Measurements from ENCODE around the gene HOXB4. TPM values are rescaled to one million over a fixed set of nuclear protein-coding genes. Genes with fewer than 3 reads are reported as not detected.

The HOXB4 gene
- total RNA-seq, 4 donors from 2014 or later: 1.8 to 6.6 (median 5.1) TPM

DNA sequence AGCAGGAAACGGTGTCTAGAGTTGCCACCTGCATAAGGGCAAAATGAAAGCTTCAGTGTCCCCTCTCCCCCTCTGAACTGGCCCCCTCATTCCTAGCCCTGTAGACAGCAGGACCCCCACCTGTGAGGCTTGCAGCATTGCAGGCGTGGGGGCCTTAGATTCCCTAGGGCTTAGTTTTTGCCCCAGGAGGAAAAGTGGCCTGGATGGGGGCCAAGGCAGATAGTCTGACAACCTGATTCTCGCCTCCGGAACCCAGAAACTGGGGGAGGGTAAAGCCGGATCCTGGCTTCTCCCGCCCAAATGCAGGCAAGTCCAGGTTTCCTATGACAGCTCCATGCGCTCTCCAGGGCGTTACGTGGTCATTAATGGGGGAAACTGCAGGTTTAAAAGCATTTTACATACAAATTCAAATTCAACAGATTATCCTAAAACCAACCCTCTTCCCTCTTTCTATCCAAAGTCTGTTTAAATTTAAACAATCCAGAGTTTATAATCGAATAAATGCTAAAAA, 27.3 kb upstream of the HOXB4 start:
- H3K27me3 ChIP-seq: no peaks in the 10 kb centered on the region
- peak overlapping the region in 3 of 4 donors; percentile 17 to 61 (median 44) for H3K4me3 ChIP-seq
- peaks cover 0 to 39% (median 9%) of the 10 kb centered on the region in 4 donors for H3K4me1 ChIP-seq
- no peaks in the 10 kb centered on the region for H3K9me3 ChIP-seq
- H3K27ac ChIP-seq: peak overlapping the region in 3 of 4 donors; percentile 83 to 92 (median 89)
- DNase-seq: peak in 1 of 3 donors; percentile 53
- peaks cover 0 to 4% (median 0%) of the 10 kb centered on the region in 3 donors for H3K36me3 ChIP-seq
- no peak for TF ChIP-seq CTCF (IDR thresholded peaks at IDR 0.05)
- TF ChIP-seq POLR2A (IDR thresholded peaks at IDR 0.05): no peak

GRCh38 chr17:48604770-48605329, 26.7 kb upstream of the HOXB4 start, which contains the start of gene HOXB6:
TSS of gene HOXB6 (minus strand) at chr17:48604986. CDS start at chr17:48598150, 6,836 bp downstream.
- DNase-seq: peak in 2 of 3 donors; percentile 87 to 89
- Histone ChIP-seq H3K36me3 (peaks cover 0 to 4% (median 0%) of the 10 kb centered on the region in 3 donors), H3K27ac (peak within 1 kb of the TSS; percentile 44 to 92 (median 86)), H3K27me3 (no peaks in the 10 kb centered on the region), H3K4me3 (peak within 1 kb of the TSS; percentile 4 to 69 (median 52)), H3K9me3 (no peaks in the 10 kb centered on the region), H3K4me1 (peaks cover 0 to 45% (median 6%) of the 10 kb centered on the region in 4 donors)
- TF ChIP-seq CTCF (IDR thresholded peaks at IDR 0.05) (peak in 3 of 6 experiments; percentile 41 to 55 (median 46)), POLR2A (IDR thresholded peaks at IDR 0.05) (peak; percentile 83 to 96)

DNA sequence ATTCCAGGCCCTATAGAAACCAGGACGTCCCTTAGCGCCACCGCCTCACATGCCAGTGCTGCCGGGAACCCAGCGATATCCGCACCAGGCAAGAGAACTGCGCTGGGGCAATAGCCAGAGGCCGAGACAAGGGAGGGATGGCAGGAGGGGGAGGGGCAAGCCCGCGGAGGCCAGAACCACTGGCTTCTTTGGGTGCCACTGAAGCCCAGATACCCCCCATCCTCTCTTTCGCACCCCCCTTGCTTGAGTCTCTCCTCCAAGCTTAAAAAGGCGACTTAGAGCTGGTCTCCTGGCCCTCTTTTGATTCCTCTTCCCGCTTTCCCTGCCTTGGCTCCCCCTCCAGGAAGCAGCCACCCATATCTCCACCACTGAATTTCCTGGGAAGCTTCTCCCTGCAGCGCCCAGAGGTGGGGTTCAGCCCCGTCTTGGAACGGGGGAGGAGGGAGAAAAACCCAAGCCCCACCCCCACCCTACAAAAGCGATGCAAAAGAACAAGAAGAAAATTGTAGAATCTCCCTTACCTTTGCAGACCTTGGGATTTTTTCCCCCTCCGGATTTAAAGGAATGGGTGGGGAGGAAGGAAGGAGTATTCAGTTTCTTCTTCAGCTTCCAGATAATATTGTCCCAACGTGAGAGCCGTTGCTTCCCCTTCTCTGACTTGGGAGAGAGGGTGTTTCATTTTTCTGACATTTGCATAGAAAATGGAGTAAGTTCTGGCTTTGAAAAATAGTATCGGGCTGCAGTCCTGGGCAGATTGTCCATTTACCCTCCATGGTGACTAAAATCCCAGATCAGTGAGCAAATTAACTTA, 26.0 kb upstream of the HOXB4 start:
- H3K27me3 ChIP-seq: no peaks in the 10 kb centered on the region
- DNase-seq: peak in 2 of 3 donors; percentile 76 to 84
- peaks cover 0 to 45% (median 5%) of the 10 kb centered on the region in 4 donors for H3K4me1 ChIP-seq
- TF ChIP-seq CTCF (IDR thresholded peaks at IDR 0.05) (peak in 2 of 6 experiments; percentile 8 to 22), POLR2A (IDR thresholded peaks at IDR 0.05) (peak; percentile 44 to 55)
- no peaks in the 10 kb centered on the region for H3K9me3 ChIP-seq
- peak overlapping the region; percentile 44 to 92 (median 86) for H3K27ac ChIP-seq
- peak overlapping the region; percentile 4 to 69 (median 52) for H3K4me3 ChIP-seq
- peaks cover 0 to 4% (median 0%) of the 10 kb centered on the region in 3 donors for H3K36me3 ChIP-seq

GRCh38 chr17:48601539-48602425, 23.6 kb upstream of the HOXB4 start:
- Histone ChIP-seq H3K4me3 (peak overlapping the region; percentile 16 to 69 (median 52)), H3K27ac (peak overlapping the region in 3 of 4 donors; percentile 37 to 92 (median 69)), H3K36me3 (no peaks in the 10 kb centered on the region), H3K4me1 (peaks cover 0 to 53% (median 14%) of the 10 kb centered on the region in 4 donors), H3K27me3 (no peaks in the 10 kb centered on the region), H3K9me3 (no peaks in the 10 kb centered on the region)
- TF ChIP-seq POLR2A (IDR thresholded peaks at IDR 0.05): no peak
- no peak for TF ChIP-seq CTCF (IDR thresholded peaks at IDR 0.05)
- DNase-seq: peak in 2 of 3 donors; percentile 78 to 80

DNA sequence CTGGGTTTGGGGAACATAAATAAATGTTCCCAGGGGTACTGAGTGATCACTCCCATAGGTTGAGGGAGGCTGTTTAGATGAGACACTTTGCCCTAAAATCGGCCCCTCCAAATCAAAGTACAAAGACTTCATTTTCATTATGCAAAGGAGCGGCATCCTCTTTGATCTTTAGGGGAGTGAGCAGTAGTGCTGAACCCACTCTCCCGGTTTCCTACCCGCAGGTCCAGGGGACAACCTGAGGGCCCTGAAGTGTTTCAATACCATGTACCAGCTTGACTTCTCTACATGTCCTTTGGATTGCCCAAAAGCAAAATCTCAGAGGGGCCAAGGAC, 23.0 kb upstream of the HOXB4 start:
- Histone ChIP-seq H3K9me3 (no peaks in the 10 kb centered on the region), H3K27me3 (no peaks in the 10 kb centered on the region), H3K4me3 (peak overlapping the region in 3 of 4 donors; percentile 4 to 69 (median 61)), H3K36me3 (peaks cover 0 to 5% (median 0%) of the 10 kb centered on the region in 3 donors), H3K27ac (peak overlapping the region in 3 of 4 donors; percentile 37 to 69 (median 53)), H3K4me1 (peaks cover 0 to 59% (median 16%) of the 10 kb centered on the region in 4 donors)
- DNase-seq: no peak
- no peak for TF ChIP-seq POLR2A (IDR thresholded peaks at IDR 0.05)
- TF ChIP-seq CTCF (IDR thresholded peaks at IDR 0.05): no peak

Data from Peyer's patch (tissue), 4 donors.